ENCODE measurements around the gene KITLG. TPM values are rescaled to one million over a fixed set of nuclear protein-coding genes. Genes with fewer than 3 reads are reported as not detected.

Gene KITLG
- total and polyA plus RNA-seq, 2 of the 8 experiments (the other 6 are each of a cell fraction or from before 2014, with no cell fraction given), result 1.3 to 7.8 TPM

- Histone ChIP-seq H3K79me2 (ENCODE audit: control insufficient read depth in 1 of 2, insufficient read depth in 2 of 2, low read length in 2 of 2) (peaks cover 0 to 10% of the 10 kb centered on the region in 2 experiments; a peak in 1 of 4 replicates), H3K27ac (ENCODE audit: low read depth, low read length) (no peak overlapping the region), H3K4me3 (ENCODE audit: extremely low read depth in 1 of 4, insufficient read depth in 2 of 4, low read depth in 3 of 4, low read length in 4 of 4) (no peak overlapping the region), H3K23me2 (ENCODE audit: low read depth, low read length) (no peaks in the 10 kb centered on the region), H2BK5ac (ENCODE audit: low read depth, low read length) (no peak overlapping the region), H3K23ac (ENCODE audit: insufficient read length) (no peak overlapping the region), H3K4ac (replicated peaks; ENCODE audit: insufficient read length, low read depth, low read length) (no peak overlapping the region), H3K27me3 (replicated peaks in 1 of 4; ENCODE audit: control insufficient read depth in 3 of 4, extremely low read depth in 1 of 4, insufficient read depth in 3 of 4, low read length in 3 of 4) (no peaks in the 10 kb centered on the region), H3K56ac (replicated peaks; ENCODE audit: insufficient read length, low read depth, low read length) (no peak overlapping the region), H3K4me1 (replicated peaks in 1 of 4; ENCODE audit: control insufficient read depth in 3 of 4, insufficient read depth in 4 of 4, low read length in 3 of 4) (peaks cover 2 to 12% (median 7%) of the 10 kb centered on the region in 4 experiments; a peak in 3 of 7 replicates), H4K91ac (replicated peaks; ENCODE audit: insufficient read length, low read length) (no peak overlapping the region), H2BK20ac (ENCODE audit: low read length) (no peak overlapping the region), H2BK12ac (ENCODE audit: low read depth, low read length) (no peak overlapping the region), H3K79me1 (ENCODE audit: low read depth, low read length) (no peaks in the 10 kb centered on the region), H3K9me3 (ENCODE audit: insufficient read depth in 2 of 2, low read depth in 1 of 2, low read length in 1 of 2) (no peaks in the 10 kb centered on the region), H4K8ac (ENCODE audit: extremely low read depth, insufficient read depth, low read length) (no peak overlapping the region), H2AK5ac (ENCODE audit: low read depth, low read length) (no peak overlapping the region), H4K20me1 (replicated peaks in 1 of 2; ENCODE audit: control insufficient read depth in 1 of 2, insufficient read depth in 2 of 2, low read length in 2 of 2) (no peaks in the 10 kb centered on the region), H3K36me3 (ENCODE audit: control insufficient read depth in 2 of 4, insufficient read depth in 4 of 4, low read length in 3 of 4) (no peaks in the 10 kb centered on the region), H3K18ac (ENCODE audit: extremely low read depth, low read length) (no peak overlapping the region), H4K5ac (ENCODE audit: insufficient read length, low read depth, low read length) (no peak overlapping the region), H2BK15ac (ENCODE audit: low read length) (no peak overlapping the region), H2BK120ac (replicated peaks; ENCODE audit: low read depth, low read length) (no peak overlapping the region), H3K14ac (ENCODE audit: insufficient read length) (no peak overlapping the region), H3K9ac (replicated peaks in 1 of 4; ENCODE audit: extremely low read depth in 1 of 4, low read depth in 3 of 4, low read length in 3 of 4) (no peak overlapping the region), H3K4me2 (ENCODE audit: insufficient read depth in 1 of 2, low read depth in 2 of 2, low read length in 2 of 2) (no peak overlapping the region), H2AFZ (ENCODE audit: low read length) (no peak overlapping the region)
- 86% methylated on average over 1 of the region's 1 CpG; no CpG with 5 or more reads in 1 of the 2 experiments for WGBS, 2 experiments (ENCODE audit: extremely low coverage in 1 of 2, insufficient coverage in 1 of 2, insufficient read length in 1 of 2, insufficient replicate concordance in 2 of 2, low coverage in 1 of 2, low lambda C conversion rate in 2 of 2, missing lambda C conversion rate in 1 of 2)
- ChIA-PET CTCF (ENCODE audit: partially characterized antibody) (interaction anchor here (0.6 kb wide), 1 partner anchor 12 kb away, joined by 3 read pairs; no protein-coding TSS in a partner anchor), POLR2A (ENCODE audit: partially characterized antibody) (interaction anchor here (1.5 kb wide), 1 partner anchor 9 kb away, joined by 8 read pairs; the partner anchor contains the start of gene KITLG)
- no peak for FAIRE-seq
- no peak for DNase-seq (ENCODE audit: low read depth in 1 of 2, low spot score in 2 of 2)
- TF ChIP-seq NRF1 (IDR thresholded peaks at IDR 0.05; ENCODE audit: low read depth, low read length), result no peak
- TF ChIP-seq SUZ12 (IDR thresholded peaks at IDR 0.05; ENCODE audit: low read length), result no peak
- no peak for TF ChIP-seq POLR2A (IDR thresholded peaks at IDR 0.05; ENCODE audit: control extremely low read depth in 1 of 2, low read depth in 2 of 2, low read length in 2 of 2)
Measured at GRCh38 chr12:88571543-88571942, 8.7 kb downstream of the KITLG start.
